Measurements from ENCODE around the gene KCTD10.

The KCTD10 gene

DNA sequence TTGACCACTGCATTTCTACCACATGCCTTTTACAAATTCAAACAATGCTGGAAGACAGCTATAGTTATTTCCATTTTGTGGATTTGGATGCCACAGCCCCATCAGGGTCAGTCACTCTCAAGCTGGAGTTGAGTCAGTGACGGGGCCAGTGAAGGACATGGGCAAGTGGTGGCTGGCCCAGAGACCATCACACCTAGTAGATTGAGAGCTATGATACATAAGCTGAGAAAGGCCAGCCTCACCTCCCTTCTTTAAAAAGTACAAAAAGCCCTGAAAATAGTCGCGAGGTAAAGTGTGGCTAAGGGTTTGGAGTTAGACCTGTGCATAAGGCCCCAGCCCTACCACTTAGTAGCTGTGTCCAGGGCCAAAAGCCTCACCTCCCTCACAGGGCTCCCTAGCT, 4.1 kb downstream of the KCTD10 start:
- Histone ChIP-seq H3K27me3 (ENCODE audit: insufficient read depth, low read length, poor library complexity, severe bottlenecking) (no peaks in the 10 kb centered on the region), H3K9me3 (ENCODE audit: insufficient read depth, low read depth, low read length) (no peaks in the 10 kb centered on the region), H3K4me1 (ENCODE audit: insufficient read depth, low read length, poor library complexity, severe bottlenecking) (peaks cover 20% of the 10 kb centered on the region), H3K4me2 (ENCODE audit: low read depth, low read length, poor library complexity, severe bottlenecking) (peak overlapping the region; percentile 6), H3F3A (ENCODE audit: low read depth) (no peaks in the 10 kb centered on the region), H3K9me2 (replicated peaks; ENCODE audit: low read depth, low read length) (no peaks in the 10 kb centered on the region), H2AFZ (ENCODE audit: low read length) (no peak overlapping the region), H3K36me3 (ENCODE audit: insufficient read depth, low read length) (peaks cover 11% of the 10 kb centered on the region; the same call in 1 of the 2 replicates), H3K79me2 (ENCODE audit: insufficient read depth, low read length) (peaks cover 86% of the 10 kb centered on the region), H3K9ac (ENCODE audit: low read depth, low read length, poor library complexity, severe bottlenecking) (no peak overlapping the region), H3K4me3 (ENCODE audit: low read length, poor library complexity, severe bottlenecking) (no peak overlapping the region), H4K20me1 (ENCODE audit: insufficient read depth, low read length, poor library complexity, severe bottlenecking) (peaks cover 32% of the 10 kb centered on the region)
- TF ChIP-seq EZH2phosphoT487 (IDR thresholded peaks at IDR 0.05; ENCODE audit: borderline replicate concordance) (no peak), CTCF (conservative IDR thresholded peaks at IDR 0.05; ENCODE audit: low read length) (no peak)

DNA sequence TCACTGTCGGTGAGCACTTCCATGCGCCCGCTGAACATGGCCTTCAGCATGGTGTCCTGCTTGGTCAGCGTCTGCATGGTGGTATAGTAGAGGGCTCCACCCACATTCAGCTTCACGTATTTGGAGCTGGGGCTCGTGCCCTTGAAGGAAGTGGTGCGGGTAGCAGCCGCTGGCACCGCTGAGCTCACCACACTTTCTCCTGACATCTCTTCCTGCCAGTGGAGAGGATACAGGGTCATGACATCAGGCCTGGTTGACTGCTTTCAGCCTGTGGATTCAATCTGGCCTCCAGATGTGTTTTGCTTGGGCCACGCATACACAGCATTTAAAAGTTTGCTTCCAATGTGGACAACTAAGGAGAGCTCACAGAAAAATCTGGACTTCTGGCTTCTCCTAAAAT, 7.6 kb downstream of the KCTD10 start:
- peaks cover 1% of the 10 kb centered on the region for H3K4me1 ChIP-seq (ENCODE audit: insufficient read depth, low read length, poor library complexity, severe bottlenecking)
- peaks cover 33% of the 10 kb centered on the region; the same call in 1 of the 2 replicates for H3K36me3 ChIP-seq (ENCODE audit: insufficient read depth, low read length)
- H3K79me2 ChIP-seq (ENCODE audit: insufficient read depth, low read length): peaks cover 63% of the 10 kb centered on the region
- no peak overlapping the region for H2AFZ ChIP-seq (ENCODE audit: low read length)
- H3K4me3 ChIP-seq (ENCODE audit: low read length, poor library complexity, severe bottlenecking): no peak overlapping the region
- no peaks in the 10 kb centered on the region for H3K27me3 ChIP-seq (ENCODE audit: insufficient read depth, low read length, poor library complexity, severe bottlenecking)
- no peaks in the 10 kb centered on the region for H3K9me2 ChIP-seq (replicated peaks; ENCODE audit: low read depth, low read length)
- no peak overlapping the region for H3K4me2 ChIP-seq (ENCODE audit: low read depth, low read length, poor library complexity, severe bottlenecking)
- peaks cover 28% of the 10 kb centered on the region for H4K20me1 ChIP-seq (ENCODE audit: insufficient read depth, low read length, poor library complexity, severe bottlenecking)
- H3K9ac ChIP-seq (ENCODE audit: low read depth, low read length, poor library complexity, severe bottlenecking): no peak overlapping the region
- TF ChIP-seq EZH2phosphoT487 (IDR thresholded peaks at IDR 0.05; ENCODE audit: borderline replicate concordance): no peak
- no peak for TF ChIP-seq CTCF (conservative IDR thresholded peaks at IDR 0.05; ENCODE audit: low read length)
- no peaks in the 10 kb centered on the region for H3F3A ChIP-seq (ENCODE audit: low read depth)
- H3K9me3 ChIP-seq (ENCODE audit: insufficient read depth, low read depth, low read length): no peaks in the 10 kb centered on the region

DNA sequence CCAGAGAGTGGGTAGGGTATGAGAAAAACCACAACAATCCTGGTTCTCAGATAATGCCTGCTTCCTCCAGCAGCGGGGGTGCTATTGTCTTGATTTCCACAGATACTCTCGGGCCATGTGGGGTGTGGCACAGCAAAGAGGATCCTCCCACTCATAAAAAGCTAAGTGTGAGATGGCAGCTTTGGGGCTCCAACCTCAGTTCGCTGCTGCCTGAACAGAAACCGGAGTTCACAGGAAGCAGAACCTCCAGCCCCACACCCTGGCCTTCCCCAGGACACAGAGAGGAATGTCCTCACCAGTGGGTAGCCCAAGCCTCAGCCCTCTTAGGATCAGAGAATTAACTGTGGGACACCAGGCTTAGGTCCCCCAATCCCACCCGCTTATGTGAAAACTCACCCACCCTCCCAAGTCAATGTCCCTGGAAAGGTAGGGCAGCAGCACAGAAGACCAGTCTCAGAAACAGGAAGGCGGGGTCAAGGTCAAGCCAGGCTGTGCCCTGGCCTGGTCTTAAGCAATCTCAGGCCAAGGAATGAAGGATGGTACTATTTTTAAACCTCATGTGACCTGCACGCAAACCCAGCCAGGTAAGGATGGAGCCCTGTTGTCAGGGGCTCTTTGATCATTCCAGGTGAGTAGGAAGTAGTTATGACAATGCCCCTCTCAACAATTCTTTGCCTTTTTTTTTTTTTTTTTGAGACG, 9.0 kb downstream of the KCTD10 start:
- no peak overlapping the region for H3K9ac ChIP-seq (ENCODE audit: low read depth, low read length, poor library complexity, severe bottlenecking)
- H3K27me3 ChIP-seq (ENCODE audit: insufficient read depth, low read length, poor library complexity, severe bottlenecking): no peaks in the 10 kb centered on the region
- no peak overlapping the region for H3K4me2 ChIP-seq (ENCODE audit: low read depth, low read length, poor library complexity, severe bottlenecking)
- H3K79me2 ChIP-seq (ENCODE audit: insufficient read depth, low read length): peaks cover 50% of the 10 kb centered on the region
- no peaks in the 10 kb centered on the region for H3K9me3 ChIP-seq (ENCODE audit: insufficient read depth, low read depth, low read length)
- H3K4me3 ChIP-seq (ENCODE audit: low read length, poor library complexity, severe bottlenecking): no peak overlapping the region
- H3F3A ChIP-seq (ENCODE audit: low read depth): no peaks in the 10 kb centered on the region
- peaks cover 28% of the 10 kb centered on the region for H4K20me1 ChIP-seq (ENCODE audit: insufficient read depth, low read length, poor library complexity, severe bottlenecking)
- H2AFZ ChIP-seq (ENCODE audit: low read length): no peak overlapping the region
- no peaks in the 10 kb centered on the region for H3K4me1 ChIP-seq (ENCODE audit: insufficient read depth, low read length, poor library complexity, severe bottlenecking)
- H3K36me3 ChIP-seq (ENCODE audit: insufficient read depth, low read length): peaks cover 33% of the 10 kb centered on the region; the same call in 1 of the 2 replicates
- no peak for TF ChIP-seq EZH2phosphoT487 (IDR thresholded peaks at IDR 0.05; ENCODE audit: borderline replicate concordance)
- no peak for TF ChIP-seq CTCF (conservative IDR thresholded peaks at IDR 0.05; ENCODE audit: low read length)
- H3K9me2 ChIP-seq (replicated peaks; ENCODE audit: low read depth, low read length): no peaks in the 10 kb centered on the region
